B cell (primary cell): ENCODE data around the gene DNAJC3. TPM values are rescaled to one million over a fixed set of nuclear protein-coding genes. Genes with fewer than 3 reads are reported as not detected.

Source experiments
- ATAC-seq: fragments of 200-7000 bp; cut with Tn5 transposase; one replicate; pipeline ENCODE4 v1.10.0; 2021; ENCODE audit warnings: low read depth, mild to moderate bottlenecking, moderate number of reproducible peaks, moderate library complexity
- CTCF ChIA-PET: fragments of 350-600 bp; sonication (Branson Sonifier 250); formaldehyde crosslinking; loops from one replicate; lab custom pipeline; 2021; ENCODE audit warnings: antibody characterized with exemption, inconsistent platforms; lab: Charles Lee
- POLR2A ChIA-PET: fragments of 350-600 bp; sonication (Branson Sonifier 250); formaldehyde crosslinking; loops from one replicate; lab custom pipeline; 2021; ENCODE audit warnings: antibody characterized with exemption; lab: Charles Lee
- DNase-seq: peaks from one replicate; pipeline ENCODE4 v3.0.0; 2013
- H2AFZ ChIP-seq: 2 replicates; pipeline ENCODE4 v1.6.1; 2012; ENCODE audit warnings: mild to moderate bottlenecking, low read depth, low read length; ENCODE audit not compliant: insufficient read depth, poor library complexity, severe bottlenecking
- H3K27ac ChIP-seq, 2 donors: 1 replicate in 1 of 2; 2 replicates in 1 of 2; pipeline ENCODE4 v1.5.1; 2012 to 2013; ENCODE audit warnings: low read length in 2 of 2, mild to moderate bottlenecking in 2 of 2, moderate library complexity in 1 of 2
- H3K27me3 ChIP-seq, 4 experiments: fragments of 200-600 bp in 1 of 4; sonication (generic) in 1 of 4; replicated peaks in 1 of 4; 1 replicate in 2 of 4; 2 replicates in 2 of 4; pipeline versions ENCODE4 v1.6.1 to v1.7.0; 2013 to 2016; ENCODE audit warnings: low read length in 3 of 4, mild to moderate bottlenecking in 2 of 4, mixed read lengths in 1 of 4, moderate library complexity in 1 of 4; ENCODE audit not compliant: insufficient read depth in 4 of 4, control insufficient read depth in 3 of 4; ENCODE audit errors: control extremely low read depth in 1 of 4
- H3K36me3 ChIP-seq, 2 experiments: replicated peaks in 1 of 2; 1 replicate in 1 of 2; 2 replicates in 1 of 2; pipeline versions ENCODE4 v1.6.1 to v1.7.1; 2013; ENCODE audit warnings: low read length in 1 of 2; ENCODE audit not compliant: insufficient read depth in 2 of 2, control insufficient read depth in 1 of 2; ENCODE audit errors: control extremely low read depth in 1 of 2, extremely low read depth in 1 of 2
- H3K4me1 ChIP-seq, 2 donors: fragments of 200-600 bp in 1 of 2; sonication (generic) in 1 of 2; 1 replicate in 1 of 2; 2 replicates in 1 of 2; pipeline versions ENCODE4 v1.5.1 to v1.6.1; 2013 to 2017; ENCODE audit warnings: low read length in 2 of 2; ENCODE audit not compliant: control insufficient read depth in 2 of 2, insufficient read depth in 2 of 2
- H3K4me2 ChIP-seq: replicated peaks from 2 replicates; pipeline ENCODE3; 2012; ENCODE audit warnings: mild to moderate bottlenecking, low read depth, low read length; ENCODE audit not compliant: poor library complexity, severe bottlenecking
- H3K4me3 ChIP-seq, 5 experiments: fragments of 200-600 bp in 1 of 5; sonication (generic) in 1 of 5; 1 replicate in 3 of 5; 2 replicates in 2 of 5; pipeline versions ENCODE4 v1.5.1 to v1.7.0; 2011 to 2016; ENCODE audit warnings: low read length in 4 of 5, mild to moderate bottlenecking in 4 of 5, low read depth in 2 of 5, control low read depth in 1 of 5, moderate library complexity in 1 of 5; ENCODE audit not compliant: insufficient read depth in 1 of 5; ENCODE audit errors: control extremely low read depth in 1 of 5, extremely low read depth in 1 of 5
- H3K79me2 ChIP-seq: fragments of 200-600 bp; sonication (generic); one replicate; pipeline ENCODE4 v1.6.0; 2016; ENCODE audit warnings: low read length; ENCODE audit not compliant: control insufficient read depth, insufficient read depth
- H3K9ac ChIP-seq: fragments of 200-600 bp; sonication (generic); 2 replicates; pipeline ENCODE4 v1.6.1; 2017; ENCODE audit warnings: mild to moderate bottlenecking, low read length, moderate library complexity
- H3K9me3 ChIP-seq, 3 donors: one replicate each; pipeline versions ENCODE4 v1.6.1 to v1.7.1; 2013; ENCODE audit warnings: low read length in 2 of 3; ENCODE audit not compliant: control insufficient read depth in 2 of 3, insufficient read depth in 1 of 3; ENCODE audit errors: control extremely low read depth in 1 of 3
- H4K20me1 ChIP-seq: 2 replicates; pipeline ENCODE4 v1.6.0; 2012; ENCODE audit warnings: mild to moderate bottlenecking, low read length; ENCODE audit not compliant: insufficient read depth, control insufficient read depth, poor library complexity, severe bottlenecking
- H3K27ac Mint-ChIP-seq: one replicate; pipeline ENCODE4 v1.8.0; 2021; ENCODE audit warnings: mixed read lengths
- H3K27me3 Mint-ChIP-seq: one replicate; pipeline ENCODE4 v1.8.0; 2021; ENCODE audit warnings: mixed read lengths
- H3K4me1 Mint-ChIP-seq: one replicate; pipeline ENCODE4 v1.8.0; 2021; ENCODE audit warnings: mixed read lengths
- H3K4me3 Mint-ChIP-seq: one replicate; pipeline ENCODE4 v1.8.0; 2021; ENCODE audit warnings: mixed read lengths
- H3K9me3 Mint-ChIP-seq: one replicate; pipeline ENCODE4 v1.8.0; 2022; ENCODE audit warnings: mixed read lengths; ENCODE audit not compliant: insufficient read depth
- CTCF ChIP-seq: fragments of 200-600 bp; IDR thresholded peaks from one replicate; pipeline ENCODE4 v1.8.0; 2022; ENCODE audit warnings: antibody characterized with exemption, mild to moderate bottlenecking
- EZH2 ChIP-seq: IDR thresholded peaks from 2 replicates; pipeline ENCODE4 v1.6.1; 2012; ENCODE audit warnings: borderline replicate concordance, low read depth, mild to moderate bottlenecking, moderate library complexity, low read length; ENCODE audit not compliant: insufficient read depth, poor library complexity, severe bottlenecking
- WGBS: methylation state at CpG from one replicate; pipeline ENCODE4 v1.1.5; 2013; ENCODE audit warnings: missing lambda C conversion rate; ENCODE audit not compliant: insufficient coverage; 5-methylcytosine and 5-hydroxymethylcytosine counted together
- intact Hi-C: fragments of 100-400 bp; cut with micrococcal nuclease; formaldehyde crosslinking; loops from one replicate; pipeline ENCODE4 v1.10.0; 2022
- polyA plus RNA-seq: library from polyadenylated mRNA; depleted of rRNA; stranded (reverse); fragments of >200 nt; gene quantifications from 2 replicates; pipeline ENCODE4 v1.2.3, GENCODE V29; 2012
- total RNA-seq, 2 donors: library from RNA; stranded (reverse); fragments of 120-200 nt in 1 of 2; gene quantifications; 1 replicate in 1 of 2; 2 replicates in 1 of 2; pipeline versions ENCODE4 v1.2.3 to v1.2.4, GENCODE V29; 2013 to 2022

The DNAJC3 gene
- total and polyA plus RNA-seq, 2 donors (not counting 1 experiment from before 2014, with no cell fraction given): 2.8 to 12.1 TPM

DNA sequence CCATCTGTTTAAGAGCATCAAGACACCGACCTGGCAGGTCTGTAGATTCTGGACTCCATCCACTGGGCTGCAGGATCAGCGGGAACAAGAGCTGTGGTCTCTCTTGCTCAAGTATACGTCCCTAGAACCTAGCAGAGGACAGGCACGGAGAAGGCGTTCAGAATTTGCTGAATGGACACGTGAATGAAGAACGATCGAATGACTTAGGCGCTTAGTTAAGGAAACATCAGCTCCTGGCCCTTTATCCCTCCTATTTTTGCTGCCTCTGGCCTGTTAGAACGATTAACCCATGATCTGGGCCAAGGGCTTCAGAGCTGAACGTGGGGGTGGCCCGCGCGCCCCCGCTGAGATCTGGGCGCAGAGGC is 33.4 kb upstream of the DNAJC3 start:
- POLR2A ChIA-PET: no interaction called here

More for the DNA sequence above, 33.4 kb upstream of the DNAJC3 start:
- Histone ChIP-seq H3K9me3 (peaks cover 0 to 10% (median 0%) of the 10 kb centered on the region in 3 donors), H4K20me1 (no peaks in the 10 kb centered on the region), H3K4me3 (no peak overlapping the region), H3K4me2 (peak overlapping the region; percentile 55), H3K9ac (no peak overlapping the region), H3K4me1 (peaks cover 8 to 13% of the 10 kb centered on the region in 2 donors), H2AFZ (no peak overlapping the region), H3K27ac (no peak overlapping the region), H3K79me2 (no peaks in the 10 kb centered on the region), H3K27me3 (peaks cover 0 to 22% (median 14%) of the 10 kb centered on the region in 4 experiments), H3K36me3 (no peaks in the 10 kb centered on the region)
- H3K27ac Mint-ChIP-seq: peak overlapping the region; percentile 46
- H3K4me1 Mint-ChIP-seq: peaks cover 14% of the 10 kb centered on the region
- intact Hi-C loops: no loop called here
- peak overlapping the region; percentile 76 for H3K4me3 Mint-ChIP-seq
- WGBS: 37% methylated on average over 16 of the region's 16 CpGs
- DNase-seq (peak; percentile 11), ATAC-seq (no peak)
- no peaks in the 10 kb centered on the region for H3K9me3 Mint-ChIP-seq
- CTCF ChIA-PET: no interaction called here
- H3K27me3 Mint-ChIP-seq: peaks cover 49% of the 10 kb centered on the region
- no peak for TF ChIP-seq CTCF
- no peak for TF ChIP-seq EZH2
